HL-60/S4 (cell line): ENCODE results near the gene FOSB.
"Not testable (repeated sequence)": the region's sequence is repeated elsewhere in the genome, so short reads cannot be mapped to it uniquely, and the experiment has no call there.

Experiments used
- in situ Hi-C: fragments of 300-500 bp; cut with MboI; formaldehyde crosslinking; loops from 2 replicates; pipeline ENCODE4 v1.14.3; 2022; ENCODE audit warnings: low sequenced_read_pairs

Gene FOSB

GRCh38 chr19:45467456-45468158 is at the start of gene FOSB:
Gene FOSB (plus strand): TSS chr19:45467996. CDS start chr19:45468587, 591 bp downstream.
- in situ Hi-C loops = no loop called here

GRCh38 chr19:45418802-45419201 is 49.0 kb upstream of the FOSB start:
- in situ Hi-C loops = no loop called here

GRCh38 chr19:45419396-45419795 is 48.4 kb upstream of the FOSB start:
- in situ Hi-C loops = no loop called here

GRCh38 chr19:45419895-45420294 is 47.9 kb upstream of the FOSB start:
- in situ Hi-C loops = no loop called here

- in situ Hi-C loops = no loop called here
These were observed 47.4 kb upstream of the FOSB start for GRCh38 chr19:45420356-45420755.

GRCh38 chr19:45420871-45421270 is 46.9 kb upstream of the FOSB start:
- in situ Hi-C loops = no loop called here

GRCh38 chr19:45421947-45422498 is 45.8 kb upstream of the FOSB start:
- in situ Hi-C loops = no loop called here

- in situ Hi-C loops = no loop called here
These were observed 44.7 kb upstream of the FOSB start for GRCh38 chr19:45423033-45423588.

GRCh38 chr19:45423589-45424190 is 44.1 kb upstream of the FOSB start, which contains the start of gene ERCC1:
Gene ERCC1 (minus strand): TSS chr19:45423917. CDS start chr19:45423374, 543 bp downstream.
- in situ Hi-C loops = no loop called here

- in situ Hi-C loops = no loop called here
These were observed 43.4 kb upstream of the FOSB start for GRCh38 chr19:45424191-45425058.

GRCh38 chr19:45428384-45429231 is 39.2 kb upstream of the FOSB start:
- in situ Hi-C loops = no loop called here

- in situ Hi-C loops = not testable (repeated sequence)
These were observed 37.9 kb upstream of the FOSB start for GRCh38 chr19:45429896-45430295.

GRCh38 chr19:45431008-45431407 is 36.8 kb upstream of the FOSB start:
- in situ Hi-C loops = not testable (repeated sequence)

- in situ Hi-C loops = not testable (repeated sequence)
These were observed 35.3 kb upstream of the FOSB start for GRCh38 chr19:45432543-45432942.

- in situ Hi-C loops = no loop called here
These were observed 30.5 kb upstream of the FOSB start for GRCh38 chr19:45437328-45437727.

- in situ Hi-C loops = no loop called here
These were observed 28.6 kb upstream of the FOSB start for GRCh38 chr19:45439190-45439568.

- in situ Hi-C loops = loop anchor here (5.0 kb wide), 1 partner anchor 38 kb away; no protein-coding TSS in a partner anchor
These were observed 28.1 kb upstream of the FOSB start for GRCh38 chr19:45439569-45440258.

GRCh38 chr19:45440259-45440638 is 27.5 kb upstream of the FOSB start:
- in situ Hi-C loops = loop anchor here (5.0 kb wide), 1 partner anchor 37 kb away; no protein-coding TSS in a partner anchor
